Fibroblast of skin of abdomen (primary cell): ENCODE results near the gene ARF6.

Source experiments
- DNase-seq: peaks from one replicate; pipeline ENCODE4 v3.0.0-alpha.2; 2013

ARF6 gene

DNA sequence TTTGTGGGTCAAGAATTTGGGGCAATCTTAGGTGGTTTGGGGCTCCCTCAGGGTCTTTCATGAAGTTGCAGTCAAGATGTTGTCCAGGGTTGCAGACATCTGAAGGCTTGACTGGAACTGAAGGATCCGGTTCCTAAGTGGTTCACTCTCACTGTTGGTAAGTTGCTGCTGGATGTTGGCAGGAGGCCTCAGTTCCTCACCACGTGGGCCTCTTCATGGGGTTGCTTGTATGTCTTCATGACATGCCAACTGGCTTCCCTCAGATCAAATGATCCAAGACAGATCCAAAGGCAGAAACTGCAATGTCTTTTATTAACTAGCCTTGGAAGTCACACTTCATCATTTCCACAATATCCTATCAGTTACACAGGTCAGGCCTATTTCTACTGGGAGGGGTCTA, 49.2 kb downstream of the ARF6 start:
- no peak for DNase-seq

- no peak for DNase-seq
These were observed 51.6 kb downstream of the ARF6 start for GRCh38 chr14:49944501-49944900.

GRCh38 chr14:49945448-49946319, 52.8 kb downstream of the ARF6 start:
- no peak for DNase-seq
